ENCODE data around the gene STARD3.

DNA sequence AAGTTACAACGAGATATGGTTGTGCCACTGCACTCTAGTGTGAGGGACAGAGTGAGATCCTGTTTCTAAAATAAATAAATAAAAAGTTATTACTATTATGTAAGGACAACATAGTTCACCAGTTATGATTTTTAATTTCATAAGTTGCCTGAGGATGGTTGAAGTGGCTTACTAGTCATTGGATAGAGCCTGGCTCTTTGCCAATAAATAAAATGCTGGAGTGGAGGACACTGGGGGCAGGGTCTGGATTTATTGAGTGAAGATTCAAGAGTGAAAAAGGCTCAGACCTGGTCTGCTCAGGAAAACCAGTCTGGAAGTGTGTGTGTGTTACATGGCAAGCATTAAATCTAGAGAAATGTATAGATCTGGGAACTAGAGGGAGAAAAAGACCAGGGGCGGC is 2.1 kb downstream of the STARD3 start:
- TF ChIP-seq EZH2 (IDR thresholded peaks at IDR 0.05) (no peak), FOXP2 (optimal IDR thresholded peaks at IDR 0.05; ENCODE audit: control extremely low read depth, extremely low read length, insufficient read depth) (no peak), POLR2AphosphoS5 (IDR thresholded peaks at IDR 0.05; ENCODE audit: borderline replicate concordance, low read depth, low read length) (no peak)
